Lower lobe of right lung (tissue), 2 donors: ENCODE measurements around the gene TOX2. TPM values are rescaled to one million over a fixed set of nuclear protein-coding genes. Genes with fewer than 3 reads are reported as not detected.
A peak's percentile ranks its signal among the peaks of the same experiment; 100 is the strongest.

Experiments
- ATAC-seq, 2 donors: fragments of 200-7000 bp; cut with Tn5 transposase; one replicate each; pipeline ENCODE4 v1.9.1; 2020 to 2022; ENCODE audit warnings: mild to moderate bottlenecking in 2 of 2, moderate library complexity in 2 of 2
- DNase-seq: peaks from one replicate; pipeline ENCODE4 v3.0.0-alpha.2; 2020
- H3K27ac ChIP-seq: fragments of 200-600 bp; one replicate; pipeline ENCODE4 v1.8.0; 2022
- H3K27me3 ChIP-seq: fragments of 200-600 bp; one replicate; pipeline ENCODE4 v1.8.0; 2022; ENCODE audit warnings: low read depth
- H3K36me3 ChIP-seq: fragments of 200-600 bp; one replicate; pipeline ENCODE4 v1.8.0; 2022; ENCODE audit warnings: mild to moderate bottlenecking
- H3K4me1 ChIP-seq: fragments of 200-600 bp; one replicate; pipeline ENCODE4 v1.8.0; 2022
- H3K4me3 ChIP-seq: fragments of 200-600 bp; one replicate; pipeline ENCODE4 v1.8.0; 2022; ENCODE audit warnings: mild to moderate bottlenecking
- H3K9me3 ChIP-seq: fragments of 200-600 bp; one replicate; pipeline ENCODE4 v1.8.0; 2022
- intact Hi-C: fragments of 100-400 bp; cut with DNase I; formaldehyde crosslinking; loops from one replicate; pipeline ENCODE4 v1.11.0; 2022
- total RNA-seq: library from RNA; stranded (reverse); fragmentation: NEBNext Ultra II Directional; extraction: Animal tissue kit (Norgen Biotek cat#: 25700); gene quantifications from one replicate; pipeline ENCODE4 v1.2.1, GENCODE V29; 2021
- TF ChIP-seq, protein P1 (sequence below): fragments of 200-600 bp; IDR thresholded peaks from one replicate; pipeline ENCODE4 v1.8.0; 2022; ENCODE audit warnings: antibody characterized with exemption, mild to moderate bottlenecking
- donor health status: DM: no; HTN: yes; CAD: no; lungs with severe emphysema.

The TOX2 gene
- total RNA-seq, 1 donor from 2014 or later = 16.3 TPM

DNA sequence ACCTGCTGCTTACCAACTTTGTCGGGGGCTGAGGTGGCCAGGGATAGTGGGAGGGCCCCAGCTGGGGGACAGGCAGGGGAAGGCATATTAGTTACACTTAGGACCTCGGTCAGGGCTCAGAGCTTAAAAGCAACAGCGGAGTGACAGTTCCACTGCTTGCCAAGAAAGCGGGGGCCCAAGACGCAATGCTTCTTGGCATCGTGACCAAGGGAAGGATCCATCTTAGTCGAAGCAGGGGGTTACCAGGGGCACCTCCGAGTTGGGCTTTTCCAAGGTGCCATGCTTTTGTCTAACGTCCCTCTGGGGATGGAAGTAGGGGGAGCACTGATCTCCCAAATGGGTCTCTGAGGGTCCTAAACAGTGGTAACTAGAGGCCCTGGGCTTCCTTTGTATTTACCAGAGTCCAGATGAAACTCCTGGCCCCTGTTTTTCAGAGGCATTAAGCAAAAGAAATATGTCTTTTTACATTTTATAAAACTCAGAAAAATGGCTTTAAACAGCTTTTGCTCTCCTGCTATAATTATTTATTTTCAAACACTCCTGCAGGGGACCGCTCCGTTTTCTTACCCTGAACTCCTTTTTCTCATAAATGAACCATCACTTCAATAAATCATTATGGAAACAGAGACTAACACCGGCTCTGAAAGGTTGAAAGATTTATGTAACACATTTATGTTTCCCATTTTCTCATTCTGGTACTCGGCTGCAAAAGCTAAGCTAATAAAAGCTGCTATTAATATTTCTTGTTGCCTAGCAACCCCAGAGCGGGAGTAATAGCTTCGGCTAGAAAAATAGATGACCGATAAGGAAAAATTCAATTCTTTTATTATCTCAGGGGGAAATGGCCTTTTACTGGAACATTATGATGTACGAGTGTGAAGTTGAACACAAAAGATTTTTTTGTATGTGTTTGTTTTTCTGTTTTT, 100.4 kb downstream of the TOX2 start:
- Histone ChIP-seq H3K36me3 (no peaks in the 10 kb centered on the region), H3K9me3 (no peaks in the 10 kb centered on the region), H3K4me3 (no peak overlapping the region), H3K27me3 (no peaks in the 10 kb centered on the region), H3K27ac (no peak overlapping the region), H3K4me1 (peaks cover 27% of the 10 kb centered on the region)
- intact Hi-C loops = no loop called here
- no peak for ATAC-seq
- DNase-seq = no peak
- TF ChIP-seq, protein P1, sequence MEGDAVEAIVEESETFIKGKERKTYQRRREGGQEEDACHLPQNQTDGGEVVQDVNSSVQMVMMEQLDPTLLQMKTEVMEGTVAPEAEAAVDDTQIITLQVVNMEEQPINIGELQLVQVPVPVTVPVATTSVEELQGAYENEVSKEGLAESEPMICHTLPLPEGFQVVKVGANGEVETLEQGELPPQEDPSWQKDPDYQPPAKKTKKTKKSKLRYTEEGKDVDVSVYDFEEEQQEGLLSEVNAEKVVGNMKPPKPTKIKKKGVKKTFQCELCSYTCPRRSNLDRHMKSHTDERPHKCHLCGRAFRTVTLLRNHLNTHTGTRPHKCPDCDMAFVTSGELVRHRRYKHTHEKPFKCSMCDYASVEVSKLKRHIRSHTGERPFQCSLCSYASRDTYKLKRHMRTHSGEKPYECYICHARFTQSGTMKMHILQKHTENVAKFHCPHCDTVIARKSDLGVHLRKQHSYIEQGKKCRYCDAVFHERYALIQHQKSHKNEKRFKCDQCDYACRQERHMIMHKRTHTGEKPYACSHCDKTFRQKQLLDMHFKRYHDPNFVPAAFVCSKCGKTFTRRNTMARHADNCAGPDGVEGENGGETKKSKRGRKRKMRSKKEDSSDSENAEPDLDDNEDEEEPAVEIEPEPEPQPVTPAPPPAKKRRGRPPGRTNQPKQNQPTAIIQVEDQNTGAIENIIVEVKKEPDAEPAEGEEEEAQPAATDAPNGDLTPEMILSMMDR = no peak

DNA sequence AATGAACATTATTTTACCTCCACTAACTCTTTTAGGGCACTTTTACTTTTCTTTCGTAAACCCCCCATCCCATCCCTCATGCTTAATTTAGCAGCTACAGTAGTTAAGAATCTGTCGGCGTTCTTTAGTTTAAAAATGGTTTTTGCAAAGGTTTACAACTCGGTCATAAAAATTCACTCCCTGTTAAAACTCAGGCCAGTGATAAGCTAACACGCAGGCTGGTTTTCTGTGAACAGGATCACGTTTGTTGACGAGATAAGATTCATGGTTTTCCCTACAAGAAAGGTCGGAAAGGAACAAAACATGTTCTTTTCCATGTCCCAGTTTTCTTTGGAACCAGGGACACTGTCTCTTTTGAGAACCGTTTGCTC, 101.1 kb downstream of the TOX2 start:
- no peak overlapping the region for H3K27ac ChIP-seq
- no peaks in the 10 kb centered on the region for H3K36me3 ChIP-seq
- H3K9me3 ChIP-seq = no peaks in the 10 kb centered on the region
- ATAC-seq (no peak), DNase-seq (no peak)
- TF ChIP-seq, protein P1 = no peak
- no peak overlapping the region for H3K4me3 ChIP-seq
- peaks cover 27% of the 10 kb centered on the region for H3K4me1 ChIP-seq
- intact Hi-C loops = no loop called here
- H3K27me3 ChIP-seq = no peaks in the 10 kb centered on the region

DNA sequence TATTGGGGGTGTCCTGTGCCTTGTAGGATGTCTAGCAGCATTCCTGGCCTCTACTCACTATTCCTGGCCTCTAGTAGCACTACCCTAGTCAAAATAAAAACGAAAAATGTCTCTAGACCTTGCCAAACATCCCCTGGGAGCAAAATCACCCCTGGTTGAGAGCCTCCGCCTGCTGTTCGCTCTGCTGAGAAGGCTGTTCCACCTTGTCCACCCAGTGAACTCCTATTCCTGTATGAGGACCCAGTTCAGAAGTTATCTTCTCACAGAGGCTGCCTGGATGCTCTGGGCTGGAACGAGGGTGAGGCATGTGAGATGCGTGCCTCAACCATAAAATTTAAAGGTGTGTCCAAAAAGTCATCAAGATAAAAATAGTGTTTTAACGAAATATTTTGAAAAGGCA, 101.9 kb downstream of the TOX2 start:
- Histone ChIP-seq H3K27ac (no peak overlapping the region), H3K36me3 (no peaks in the 10 kb centered on the region), H3K27me3 (no peaks in the 10 kb centered on the region), H3K9me3 (no peaks in the 10 kb centered on the region), H3K4me1 (peaks cover 27% of the 10 kb centered on the region), H3K4me3 (no peak overlapping the region)
- TF ChIP-seq, protein P1 = no peak
- intact Hi-C loops = no loop called here
- no peak for DNase-seq
- ATAC-seq = no peak

DNA sequence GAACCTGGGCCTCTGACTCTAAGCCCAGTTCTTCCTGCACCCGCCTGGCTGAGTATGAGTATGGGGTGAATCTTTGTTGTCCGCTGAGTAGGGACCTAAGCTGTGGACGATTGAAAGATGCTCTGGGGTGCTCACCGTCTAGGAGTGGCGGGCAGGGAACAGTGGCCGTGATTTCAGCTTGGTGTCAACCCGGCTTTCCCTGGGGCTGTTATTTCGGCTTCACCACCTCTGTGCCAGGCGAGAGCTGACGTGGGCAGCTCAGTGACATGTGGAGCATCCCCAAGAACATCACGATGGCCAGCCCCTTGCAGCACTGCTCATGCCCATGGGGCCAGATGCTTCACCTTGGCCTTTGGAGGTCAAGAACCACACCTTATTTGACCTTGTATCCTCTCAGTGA, 102.6 kb downstream of the TOX2 start:
- no peak for ATAC-seq

DNA sequence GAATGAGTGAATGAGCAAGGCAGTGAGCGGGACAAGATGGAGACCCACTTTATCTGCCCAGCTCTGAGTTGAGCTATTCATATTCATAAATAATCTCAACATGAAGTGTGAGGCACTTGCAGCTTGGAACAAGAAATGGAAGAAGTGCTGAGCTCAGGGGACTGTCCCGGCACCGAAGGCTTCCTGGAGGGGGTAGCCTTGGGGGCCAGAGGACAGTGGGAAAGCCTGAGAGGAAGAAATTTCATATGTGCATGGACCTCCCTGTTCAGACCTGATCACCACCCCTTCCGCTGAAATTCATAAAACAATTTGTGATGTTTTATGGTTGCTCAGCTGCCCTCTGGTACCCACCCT, 103.2 kb downstream of the TOX2 start:
- Histone ChIP-seq H3K4me1 (peaks cover 27% of the 10 kb centered on the region), H3K36me3 (no peaks in the 10 kb centered on the region), H3K27ac (no peak overlapping the region), H3K9me3 (no peaks in the 10 kb centered on the region), H3K4me3 (no peak overlapping the region), H3K27me3 (no peaks in the 10 kb centered on the region)
- TF ChIP-seq, protein P1 = no peak
- ATAC-seq (peak; percentile 51 to 55), DNase-seq (no peak)
- intact Hi-C loops = no loop called here

More for the DNA sequence above, 102.6 kb downstream of the TOX2 start:
- intact Hi-C loops = no loop called here
- peaks cover 27% of the 10 kb centered on the region for H3K4me1 ChIP-seq
- H3K27me3 ChIP-seq = no peaks in the 10 kb centered on the region
- H3K4me3 ChIP-seq = no peak overlapping the region
- no peaks in the 10 kb centered on the region for H3K36me3 ChIP-seq
- DNase-seq = no peak
- no peaks in the 10 kb centered on the region for H3K9me3 ChIP-seq
- TF ChIP-seq, protein P1 = no peak
- no peak overlapping the region for H3K27ac ChIP-seq
